RWPE2 (cell line): ENCODE measurements around the gene XPNPEP2.

Experiments
- ATAC-seq: fragments of 200-7000 bp; cut with Tn5 transposase; 3 replicates; pipeline ENCODE4 v1.9.1; 2021; ENCODE audit warnings: low read depth
- DNase-seq: peaks from one replicate; pipeline ENCODE4 v3.0.0-alpha.2; 2020; ENCODE audit warnings: low spot score
- H3K27ac ChIP-seq: fragments of 450-650 bp; 2 replicates; pipeline ENCODE4 v1.5.1; 2017; ENCODE audit warnings: mild to moderate bottlenecking; ENCODE audit not compliant: poor library complexity, severe bottlenecking
- H3K27me3 ChIP-seq: fragments of 250-450 bp; sonication (Bioruptor Pico); 2 replicates; pipeline ENCODE4 v1.5.1; 2021; ENCODE audit warnings: mild to moderate bottlenecking, moderate library complexity; ENCODE audit not compliant: insufficient read depth, poor library complexity, severe bottlenecking
- H3K36me3 ChIP-seq: fragments of 250-450 bp; sonication (Bioruptor Pico); 2 replicates; pipeline ENCODE4 v1.5.1; 2020; ENCODE audit warnings: low read depth, mild to moderate bottlenecking, moderate library complexity
- H3K4me1 ChIP-seq: fragments of 250-450 bp; sonication (Bioruptor Pico); 2 replicates; pipeline ENCODE4 v1.5.1; 2021; ENCODE audit warnings: mild to moderate bottlenecking, moderate library complexity; ENCODE audit not compliant: insufficient read depth, poor library complexity, severe bottlenecking
- H3K4me3 ChIP-seq: fragments of 250-450 bp; sonication (Bioruptor Pico); 2 replicates; pipeline ENCODE4 v1.5.1; 2021; ENCODE audit warnings: mild to moderate bottlenecking, moderate library complexity; ENCODE audit not compliant: severe bottlenecking
- H3K9me3 ChIP-seq: fragments of 250-450 bp; sonication (Bioruptor Pico); 2 replicates; pipeline ENCODE4 v1.5.1; 2021; ENCODE audit warnings: mild to moderate bottlenecking, moderate library complexity; ENCODE audit not compliant: severe bottlenecking
- CTCF ChIP-seq: fragments of 450-650 bp; IDR thresholded peaks from one replicate; pipeline ENCODE4 v1.5.1; 2017; ENCODE audit warnings: mild to moderate bottlenecking, moderate library complexity; ENCODE audit not compliant: poor library complexity, severe bottlenecking

The XPNPEP2 gene

GRCh38 chrX:129791961-129792570 lies 53.3 kb downstream of the XPNPEP2 start:
- no peak for ATAC-seq
- no peak overlapping the region for H3K4me3 ChIP-seq
- H3K27me3 ChIP-seq: no peaks in the 10 kb centered on the region
- DNase-seq: no peak
- H3K36me3 ChIP-seq: no peaks in the 10 kb centered on the region
- no peak for TF ChIP-seq CTCF
- H3K27ac ChIP-seq: no peak overlapping the region
- H3K9me3 ChIP-seq: no peaks in the 10 kb centered on the region
- H3K4me1 ChIP-seq: no peaks in the 10 kb centered on the region

- H3K9me3 ChIP-seq: no peaks in the 10 kb centered on the region
- no peak overlapping the region for H3K27ac ChIP-seq
- H3K36me3 ChIP-seq: no peaks in the 10 kb centered on the region
These were observed 54.0 kb downstream of the XPNPEP2 start for GRCh38 chrX:129792586-129793291.

GRCh38 chrX:129793604-129794191 lies 54.9 kb downstream of the XPNPEP2 start:
- H3K36me3 ChIP-seq: no peaks in the 10 kb centered on the region
- TF ChIP-seq CTCF: no peak
- DNase-seq (no peak), ATAC-seq (no peak)
- no peak overlapping the region for H3K27ac ChIP-seq
- H3K9me3 ChIP-seq: no peaks in the 10 kb centered on the region
- H3K4me1 ChIP-seq: no peaks in the 10 kb centered on the region
- H3K27me3 ChIP-seq: no peaks in the 10 kb centered on the region
- H3K4me3 ChIP-seq: no peak overlapping the region

More at GRCh38 chrX:129792586-129793291, 54.0 kb downstream of the XPNPEP2 start:
- no peaks in the 10 kb centered on the region for H3K27me3 ChIP-seq
- DNase-seq (no peak), ATAC-seq (no peak)
- no peak overlapping the region for H3K4me3 ChIP-seq
- TF ChIP-seq CTCF: no peak
- H3K4me1 ChIP-seq: no peaks in the 10 kb centered on the region

- no peak overlapping the region for H3K4me3 ChIP-seq
- no peak overlapping the region for H3K27ac ChIP-seq
- no peaks in the 10 kb centered on the region for H3K36me3 ChIP-seq
- ATAC-seq (no peak), DNase-seq (no peak)
- no peaks in the 10 kb centered on the region for H3K4me1 ChIP-seq
- TF ChIP-seq CTCF: no peak
- no peaks in the 10 kb centered on the region for H3K27me3 ChIP-seq
- no peaks in the 10 kb centered on the region for H3K9me3 ChIP-seq
These were observed 56.8 kb downstream of the XPNPEP2 start for GRCh38 chrX:129795584-129795983.
